ENCODE data around the gene LRMDA.
A peak's percentile ranks its signal among the peaks of the same experiment; 100 is the strongest.
"Not testable (repeated sequence)": the region's sequence is repeated elsewhere in the genome, so short reads cannot be mapped to it uniquely, and the experiment has no call there.

The LRMDA gene

DNA sequence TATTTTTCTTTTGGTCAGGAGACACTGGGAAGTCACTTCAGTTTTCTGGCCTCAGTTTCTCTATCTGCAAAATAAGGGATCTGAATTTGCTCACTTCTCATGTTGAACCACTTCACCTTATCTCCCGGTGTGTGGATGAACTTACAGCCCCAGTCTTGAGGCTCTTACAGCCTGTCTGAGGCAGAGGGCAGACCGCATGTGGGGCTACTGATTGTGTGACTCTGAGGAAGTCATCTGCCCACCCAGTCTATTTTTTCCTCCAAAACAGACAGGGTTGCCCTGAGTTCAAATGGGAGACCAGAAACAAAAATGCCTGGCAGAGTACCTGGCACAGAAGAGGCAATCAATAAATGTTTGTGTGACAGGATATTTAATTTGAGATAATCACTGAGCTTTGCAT, 78.3 kb downstream of the LRMDA start:
- no peak for DNase-seq

DNA sequence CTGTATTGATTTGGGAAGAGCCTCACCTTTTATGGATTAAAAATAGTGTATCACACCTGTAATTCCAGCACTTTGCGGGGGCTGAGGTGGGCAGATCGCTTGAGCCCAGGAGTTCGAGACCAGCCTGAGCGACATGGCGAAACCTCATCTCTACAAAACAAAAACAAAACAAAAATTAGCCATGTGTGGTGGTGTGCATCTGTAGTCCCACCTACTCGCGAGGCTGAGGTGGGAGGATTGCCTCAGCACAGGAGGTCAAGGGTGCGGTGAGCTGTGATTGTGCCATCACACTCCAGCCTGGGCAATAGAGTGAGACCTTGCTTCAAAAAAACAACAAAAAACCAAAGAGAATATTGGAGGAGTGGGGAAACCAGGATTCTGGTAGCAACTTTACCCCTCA, 79.6 kb downstream of the LRMDA start:
- DNase-seq: no peak

DNA sequence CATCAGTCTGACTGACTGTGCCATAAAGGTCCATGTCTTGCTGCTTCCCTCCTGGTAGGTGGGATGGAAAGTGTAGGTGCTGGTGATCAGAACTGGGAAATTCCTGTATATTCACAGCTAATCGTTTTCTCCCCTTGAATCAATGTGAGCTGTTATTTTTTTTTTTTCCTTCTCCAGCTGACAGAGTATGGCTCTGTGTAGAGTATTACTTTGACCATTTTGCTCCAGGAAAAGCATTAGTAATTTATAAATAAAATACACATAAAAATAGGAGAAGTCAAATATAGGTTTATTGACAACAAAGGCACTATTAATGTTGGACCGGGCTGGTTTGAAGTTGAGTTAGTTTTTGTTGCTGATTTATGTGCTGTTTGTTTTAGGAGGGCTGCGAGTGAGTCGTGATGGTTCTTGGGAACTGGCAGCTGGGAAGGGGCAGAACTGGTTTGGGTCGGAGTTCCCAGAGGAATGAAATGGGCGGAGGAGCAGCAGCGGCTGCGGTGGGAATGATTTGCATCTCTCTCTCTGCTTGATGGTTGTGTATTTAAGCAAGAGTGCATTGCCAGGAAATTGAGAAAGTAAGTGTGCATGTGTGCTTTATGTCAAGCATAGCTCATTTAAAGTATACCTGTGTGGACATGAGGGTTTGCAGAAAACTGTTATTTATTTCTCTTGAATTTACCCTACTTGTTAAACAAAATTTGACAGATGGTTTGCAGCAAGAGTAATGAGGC, 80.9 kb downstream of the LRMDA start:
- peak; percentile 21 to 53 for DNase-seq

DNA sequence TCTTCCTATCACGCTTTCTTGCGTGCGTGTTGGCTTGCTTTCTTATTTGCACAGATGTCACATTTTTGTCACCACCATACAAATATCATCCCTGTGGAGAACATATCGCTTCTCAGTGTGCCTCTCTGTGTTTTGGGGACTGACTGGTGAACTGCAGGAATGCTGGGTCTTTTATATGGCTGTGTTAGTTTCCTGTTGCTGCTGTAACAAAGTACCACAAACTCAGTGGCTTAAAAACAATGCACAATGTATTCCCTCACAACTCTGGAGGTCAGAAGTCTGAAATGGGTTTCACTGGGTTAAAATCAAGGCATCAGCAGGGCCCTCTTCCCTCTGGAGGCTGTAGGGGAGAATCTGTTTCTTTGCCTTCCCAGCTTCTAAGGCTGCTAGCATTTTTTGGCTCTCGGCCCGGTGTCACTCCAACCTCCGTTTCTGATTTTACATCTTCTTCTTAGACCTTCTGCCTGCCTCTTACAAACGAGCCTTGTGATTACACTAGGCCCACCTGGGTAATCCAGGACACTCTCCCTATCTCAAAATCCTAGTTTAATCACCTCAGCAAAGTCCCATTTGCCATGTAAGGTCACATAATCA, 82.0 kb downstream of the LRMDA start:
- DNase-seq: no peak

DNA sequence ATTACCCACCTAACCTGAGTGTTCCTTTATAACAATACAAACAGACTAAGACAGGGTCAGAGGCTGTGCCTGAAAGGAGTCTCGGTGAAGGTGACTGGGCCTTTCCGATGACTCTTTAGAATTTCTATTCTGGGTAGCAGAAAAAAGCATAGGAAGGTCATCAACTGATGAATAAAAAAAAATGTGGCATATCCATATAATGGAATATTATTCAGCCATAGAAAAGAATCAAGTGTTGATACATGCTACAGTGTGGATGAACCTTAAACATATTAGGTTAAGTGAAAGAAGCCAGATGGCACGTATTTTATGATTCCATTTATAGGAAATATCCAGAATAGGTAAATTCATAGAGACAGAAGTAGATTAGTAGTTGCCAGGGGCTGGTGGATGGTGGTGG, 83.4 kb downstream of the LRMDA start:
- DNase-seq: no peak

DNA sequence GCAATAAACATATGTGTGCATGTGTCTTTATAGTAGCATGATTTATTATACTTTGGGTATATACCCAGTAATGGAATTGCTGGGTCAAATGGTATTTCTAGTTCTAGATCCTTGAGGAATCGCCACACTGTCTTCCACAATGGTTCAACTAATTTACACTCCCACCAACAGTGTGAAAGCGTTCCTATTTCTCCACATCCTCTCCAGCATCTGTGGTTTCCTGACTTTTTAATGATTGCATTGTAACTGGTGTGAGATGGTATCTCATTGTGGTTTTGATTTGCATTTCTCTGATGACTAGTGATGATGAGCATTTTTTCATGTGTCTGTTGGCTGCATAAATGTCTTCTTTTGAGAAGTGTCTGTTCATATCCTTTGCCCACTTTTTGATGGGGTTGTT, 84.7 kb downstream of the LRMDA start:
- not testable (repeated sequence) for DNase-seq

DNA sequence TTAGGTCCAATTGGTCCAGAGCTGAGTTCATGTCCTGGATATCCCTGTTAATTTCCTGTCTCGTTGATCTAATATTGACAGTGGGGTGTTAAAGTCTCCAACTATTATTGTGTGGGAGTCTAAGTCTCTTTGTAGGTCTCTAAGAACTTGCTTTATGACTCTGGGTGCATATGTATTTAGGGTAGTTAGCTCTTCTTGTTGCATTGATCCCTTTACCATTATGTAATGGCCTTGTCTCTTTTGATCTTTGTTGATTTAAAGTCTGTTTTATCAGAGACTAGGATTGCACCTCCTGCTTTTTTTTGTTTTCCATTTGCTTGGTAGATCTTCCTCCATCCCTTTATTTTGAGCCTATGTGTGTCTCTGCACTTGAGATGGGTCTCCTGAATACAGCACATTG, 87.8 kb downstream of the LRMDA start:
- DNase-seq: not testable (repeated sequence)

DNA sequence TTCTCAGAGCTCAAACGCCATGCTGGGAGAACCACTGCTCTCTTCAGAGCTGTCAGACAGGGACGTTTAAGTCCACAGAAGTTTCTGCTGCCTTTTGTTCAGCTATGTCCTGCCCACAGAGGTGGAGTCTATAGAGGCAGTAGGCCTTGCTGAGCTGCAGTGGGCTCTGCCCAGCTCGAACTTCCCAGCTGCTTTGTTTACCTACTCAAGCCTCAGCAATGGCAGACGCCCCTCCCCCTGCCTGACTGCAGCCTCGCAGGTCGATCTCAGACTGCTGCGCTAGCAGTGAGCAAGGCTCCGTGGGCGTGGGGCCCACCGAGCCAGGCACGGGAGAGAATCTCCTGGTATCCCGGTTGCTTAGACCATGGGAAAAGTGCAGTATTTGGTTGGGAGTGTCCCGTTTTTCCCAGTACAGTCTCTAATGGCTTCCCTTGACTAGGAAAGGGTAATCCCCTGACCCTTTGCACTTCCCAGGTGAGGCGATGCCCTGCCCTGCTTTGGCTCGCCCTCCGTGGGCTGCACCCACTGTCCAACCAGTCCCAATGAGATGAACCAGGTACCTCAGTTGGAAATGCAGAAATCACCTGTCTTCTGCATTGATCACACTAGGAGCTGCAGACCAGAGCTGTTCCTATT, 89.9 kb downstream of the LRMDA start:
- DNase-seq: not testable (repeated sequence)

DNA sequence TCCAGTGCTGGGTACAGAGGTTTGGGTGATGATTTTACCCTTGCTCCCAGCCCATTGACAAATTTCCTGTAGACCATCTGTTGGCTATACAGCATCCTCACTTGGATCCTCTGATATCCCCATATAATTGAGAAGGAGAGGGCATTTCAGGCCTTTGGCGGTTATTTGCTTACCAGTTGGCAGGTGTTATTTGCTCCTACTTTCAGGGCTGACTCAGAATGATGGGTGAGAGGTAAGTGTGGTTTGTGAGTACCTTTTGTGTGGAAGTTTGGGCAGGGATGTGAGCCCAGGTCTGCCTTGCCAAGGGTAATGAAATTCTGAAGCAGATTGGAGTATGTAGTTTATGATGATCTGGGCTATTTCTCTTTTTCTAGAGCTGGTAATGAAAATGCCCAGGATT, 93.6 kb downstream of the LRMDA start:
- DNase-seq: no peak

DNA sequence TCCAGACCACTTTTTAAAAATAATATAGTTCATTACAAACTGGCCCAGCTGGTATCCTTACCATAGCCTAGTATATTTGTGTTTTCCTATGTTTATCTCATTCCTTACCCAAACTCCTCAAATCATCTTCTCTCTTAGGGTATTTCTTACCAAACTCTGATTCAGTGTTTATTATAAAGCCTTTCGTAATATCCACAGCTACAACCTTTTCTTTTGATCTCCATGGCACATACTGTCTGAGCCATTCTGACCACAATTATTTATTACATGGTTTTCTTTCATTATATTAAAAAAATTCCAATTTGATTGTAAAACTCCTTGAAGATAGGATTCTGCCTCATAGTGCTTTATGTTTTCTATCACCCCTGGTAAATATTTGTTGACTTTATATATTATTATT, 94.2 kb downstream of the LRMDA start:
- no peak for DNase-seq

DNA sequence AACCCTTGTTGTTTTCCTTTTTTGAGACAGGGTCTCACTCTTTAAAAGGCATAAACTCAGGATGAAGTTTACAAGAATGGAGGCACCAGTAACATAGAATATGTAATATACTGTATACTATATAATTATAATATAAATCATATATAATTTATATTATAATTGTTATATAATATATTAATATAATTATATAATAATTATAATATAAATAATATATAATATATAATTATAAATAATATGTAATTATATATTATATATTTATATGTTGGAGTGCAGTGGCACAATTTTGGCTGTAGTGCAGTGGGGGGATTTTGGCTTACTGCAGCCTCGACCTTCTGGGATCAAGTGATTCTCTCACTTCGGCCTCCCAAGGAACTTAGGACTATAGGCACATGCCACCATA, 96.1 kb downstream of the LRMDA start:
- DNase-seq: no peak

DNA sequence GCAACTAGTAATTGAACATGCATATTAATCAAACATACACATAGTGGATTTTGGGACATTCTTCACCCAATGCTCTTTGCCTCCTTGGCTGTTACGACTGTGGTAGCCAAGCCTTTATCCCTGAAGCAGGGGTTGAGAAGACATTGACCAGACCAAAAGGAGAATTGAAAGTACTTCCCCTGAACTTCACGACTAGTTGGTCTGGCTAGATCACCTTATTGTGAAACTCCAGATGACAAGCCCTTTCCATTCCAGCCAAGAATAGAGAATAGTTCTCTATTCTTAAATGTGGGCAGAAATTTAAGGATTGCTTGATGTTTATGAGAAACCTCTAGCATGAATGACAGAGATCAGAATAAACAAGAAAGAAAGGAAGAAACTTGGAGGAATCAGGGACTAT, 97.0 kb downstream of the LRMDA start:
- no peak for DNase-seq

DNA sequence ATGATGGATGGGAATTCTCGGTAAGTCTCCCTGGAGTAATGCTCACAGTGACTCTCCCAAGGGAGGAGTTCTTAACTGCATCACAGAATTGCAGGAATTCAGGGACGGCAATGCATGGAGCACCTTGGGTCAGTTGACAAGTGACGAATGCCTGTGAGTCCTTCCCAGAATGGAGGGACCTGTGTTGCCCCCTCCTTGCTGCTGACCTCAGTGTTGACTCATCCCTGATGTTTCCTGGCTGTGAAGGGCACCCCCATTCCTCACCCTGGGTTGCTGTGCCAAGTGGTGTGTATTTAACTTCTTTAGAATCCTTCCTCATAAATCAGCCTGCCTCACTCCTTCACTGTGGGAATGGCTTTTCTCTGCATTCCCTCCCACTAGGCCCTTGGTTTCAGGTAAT, 98.9 kb downstream of the LRMDA start:
- no peak for DNase-seq

DNA sequence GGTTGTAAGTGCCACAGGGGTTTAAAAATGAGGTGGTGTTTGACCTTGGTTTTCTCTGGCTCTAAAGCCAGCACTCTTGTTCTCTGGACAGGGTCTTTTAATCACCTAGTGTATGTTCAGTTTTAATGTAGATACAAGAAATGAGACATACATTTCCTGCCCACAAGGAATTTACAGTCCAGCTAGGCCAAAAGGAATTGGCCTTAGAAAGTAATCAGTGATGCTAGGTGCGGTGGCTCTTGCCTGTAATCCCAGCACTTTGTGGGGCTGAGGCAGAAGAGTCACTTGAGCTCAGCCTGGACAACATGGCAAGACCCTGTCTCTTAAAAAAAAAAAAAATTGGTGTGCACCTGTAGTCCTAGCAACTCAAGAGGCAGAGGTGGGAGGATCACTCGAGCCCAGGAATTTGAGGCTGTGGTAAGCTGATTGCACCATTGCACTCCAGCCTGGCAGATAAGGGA, 100.2 kb downstream of the LRMDA start:
- no peak for DNase-seq

DNA sequence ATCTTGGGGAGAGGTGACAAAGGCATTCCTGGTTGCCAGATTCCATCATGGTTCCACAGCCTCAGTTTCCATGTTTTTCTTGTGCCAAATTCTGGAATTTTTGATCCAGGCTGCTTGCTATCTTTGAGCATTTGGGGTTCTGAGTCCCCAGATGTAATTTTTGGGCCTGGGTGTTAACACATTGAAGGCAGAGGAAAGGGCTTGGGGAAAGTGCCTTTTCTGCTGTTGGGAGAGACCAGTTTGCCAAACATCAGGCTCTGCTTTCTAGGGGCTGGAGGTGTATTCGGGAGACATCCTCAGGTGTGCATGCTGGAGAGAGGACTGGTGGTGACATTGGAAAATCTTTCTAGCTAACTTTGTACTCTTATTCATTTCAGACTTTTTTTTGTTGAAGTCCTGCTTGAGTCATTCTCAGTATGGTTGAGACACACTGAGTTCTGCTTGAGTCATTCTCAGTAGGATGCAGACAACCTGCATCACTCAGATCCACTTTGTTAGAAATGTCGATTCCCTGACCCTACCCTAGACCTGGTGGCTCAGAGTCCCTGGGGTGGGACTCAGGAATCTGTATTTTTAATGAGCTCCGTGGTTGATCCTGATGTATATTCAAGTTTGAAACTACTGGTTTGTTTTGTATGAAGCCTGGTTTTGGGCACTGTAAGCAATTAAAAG, 101.0 kb downstream of the LRMDA start:
- DNase-seq: no peak

DNA sequence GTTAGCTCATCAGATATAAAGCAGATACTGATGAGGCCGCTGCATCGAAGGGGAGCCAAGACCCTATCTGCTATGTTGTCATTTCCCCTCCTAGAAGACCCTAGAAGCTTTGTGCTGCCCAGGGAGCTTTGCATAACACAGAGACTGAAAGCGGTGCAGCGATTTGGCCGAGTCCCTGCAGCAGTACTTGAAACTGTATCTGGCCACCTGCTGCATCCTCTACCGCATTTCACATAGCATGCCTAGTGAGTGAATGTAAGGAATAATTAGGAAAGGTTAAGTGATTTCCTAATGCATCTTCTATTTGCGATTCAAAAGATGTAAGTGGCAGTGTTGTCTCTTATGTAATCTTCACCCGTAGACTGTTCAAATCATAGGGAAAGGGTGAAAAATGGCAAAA, 106.7 kb downstream of the LRMDA start:
- DNase-seq: no peak

DNA sequence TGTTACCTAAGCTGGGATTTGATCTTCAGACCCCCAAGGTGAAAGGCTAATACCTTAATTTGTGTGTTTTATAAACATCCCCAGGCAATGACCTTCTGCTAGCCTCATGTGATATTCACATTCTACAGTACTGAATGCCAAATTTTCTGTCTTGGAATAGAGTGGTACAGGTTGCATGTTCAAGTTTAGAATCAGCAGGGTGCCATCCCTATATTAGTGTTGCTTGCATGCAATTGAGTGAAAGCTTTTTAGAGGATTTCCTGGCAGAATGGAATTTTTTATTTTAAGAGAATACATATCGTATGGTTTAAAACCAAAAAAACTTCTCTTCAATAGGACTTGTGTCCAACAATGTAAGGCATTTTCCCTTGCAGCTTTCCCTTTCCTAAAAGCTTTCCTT, 107.3 kb downstream of the LRMDA start:
- DNase-seq: no peak

DNA sequence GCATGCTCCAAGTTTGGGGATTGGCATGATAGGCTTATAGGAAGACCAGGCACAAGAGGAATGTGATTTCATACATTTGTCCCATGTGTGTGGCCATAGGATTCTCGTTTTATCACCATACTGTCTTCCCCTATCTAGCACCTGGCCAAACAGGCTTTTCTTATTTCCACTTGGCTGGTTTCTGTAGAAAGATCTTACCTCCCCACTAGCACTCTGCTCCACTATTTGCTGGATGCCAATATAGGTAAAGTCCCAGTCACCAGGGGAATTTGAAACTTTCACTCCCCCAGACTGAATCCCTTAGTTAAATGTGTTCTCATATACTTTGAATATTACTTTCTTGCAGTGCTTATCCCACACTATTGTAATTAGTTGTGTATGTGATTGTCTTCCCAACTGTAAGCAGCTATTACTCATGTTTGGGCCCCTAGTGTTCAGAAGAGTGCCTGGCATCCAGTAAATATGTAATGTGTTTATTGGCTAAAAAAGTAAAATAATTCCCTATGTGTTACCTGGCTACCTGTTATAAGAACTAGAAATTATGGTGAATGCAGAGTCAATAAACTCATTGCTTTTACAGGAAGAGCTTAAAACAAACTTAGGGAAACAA, 109.0 kb downstream of the LRMDA start:
- no peak for DNase-seq

DNA sequence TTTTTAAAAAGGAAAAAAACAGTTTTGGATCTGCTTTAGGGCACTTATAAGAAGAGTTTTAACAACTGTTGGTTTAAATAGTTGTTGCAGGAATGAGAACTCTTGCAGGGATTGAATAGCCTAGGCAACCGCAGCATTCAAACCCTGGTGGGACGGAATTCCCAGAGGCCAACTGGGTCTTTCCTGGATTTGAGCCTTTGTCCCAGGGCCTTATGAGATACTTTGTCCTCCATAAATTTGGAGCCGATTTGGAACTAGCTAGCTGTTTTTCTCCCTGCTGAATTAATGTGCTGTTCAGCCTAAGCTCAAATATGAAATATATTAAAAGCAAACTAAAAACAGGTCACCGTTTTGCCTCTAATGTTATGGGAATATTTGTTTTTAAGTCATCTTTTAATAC, 109.6 kb downstream of the LRMDA start:
- no peak for DNase-seq

DNA sequence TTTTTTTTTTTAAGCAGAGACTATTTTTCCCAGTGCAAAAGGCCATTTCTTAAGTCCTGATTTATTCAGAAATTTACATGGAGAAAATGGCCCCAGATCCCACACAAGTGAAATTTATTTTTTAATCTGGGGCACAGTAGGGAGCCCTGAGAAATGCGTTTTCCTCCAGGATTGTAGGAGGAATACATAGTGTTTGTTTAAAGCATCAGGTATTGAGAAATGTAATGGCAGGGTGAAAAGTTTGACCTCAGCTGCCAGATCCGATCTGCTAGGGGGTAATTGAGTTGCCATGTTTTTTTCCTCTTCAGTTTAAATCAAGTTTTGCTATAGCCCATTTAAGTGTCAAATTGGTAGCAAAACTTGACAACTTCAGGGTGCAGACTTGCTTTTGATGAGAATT, 110.0 kb downstream of the LRMDA start:
- no peak for DNase-seq

DNA sequence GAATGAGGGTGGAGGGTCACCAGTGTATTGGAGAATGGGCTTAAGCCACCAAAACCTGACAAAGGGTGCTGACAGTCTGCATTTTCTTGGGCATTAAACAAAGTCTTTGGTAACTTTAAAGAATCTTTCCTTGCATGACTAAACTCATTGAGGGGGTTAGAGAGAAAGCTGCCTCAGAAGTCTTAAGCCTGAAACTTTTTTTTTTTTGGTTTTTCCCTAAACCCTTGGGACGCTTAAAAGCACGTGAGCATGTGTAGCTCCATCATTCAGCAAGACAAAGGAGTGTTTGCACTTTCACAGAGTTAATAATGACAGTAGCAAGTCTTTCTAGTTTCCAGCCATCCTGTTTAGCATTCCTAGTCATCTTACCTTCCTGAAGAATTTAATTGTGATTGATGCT, 110.7 kb downstream of the LRMDA start:
- DNase-seq: no peak

DNA sequence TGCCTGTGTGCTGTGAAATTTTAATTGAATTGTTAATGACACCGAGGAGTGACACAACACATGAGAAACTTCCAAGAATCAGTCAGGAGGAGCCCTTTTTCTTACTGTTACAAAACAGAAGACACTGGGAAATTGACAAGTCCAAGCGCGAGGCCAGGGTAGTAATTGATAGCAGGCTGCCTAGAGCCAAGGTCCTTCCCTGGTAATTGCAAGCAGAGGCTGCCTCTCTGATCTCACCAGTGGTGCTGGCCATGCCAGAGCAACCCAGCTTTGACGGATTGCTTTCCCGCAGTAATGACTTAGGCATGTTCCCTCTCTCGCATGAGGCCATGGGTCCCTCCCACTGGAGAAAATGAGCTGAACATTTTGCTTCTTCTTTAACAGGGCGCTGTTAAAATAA, 111.5 kb downstream of the LRMDA start:
- DNase-seq: no peak

DNA sequence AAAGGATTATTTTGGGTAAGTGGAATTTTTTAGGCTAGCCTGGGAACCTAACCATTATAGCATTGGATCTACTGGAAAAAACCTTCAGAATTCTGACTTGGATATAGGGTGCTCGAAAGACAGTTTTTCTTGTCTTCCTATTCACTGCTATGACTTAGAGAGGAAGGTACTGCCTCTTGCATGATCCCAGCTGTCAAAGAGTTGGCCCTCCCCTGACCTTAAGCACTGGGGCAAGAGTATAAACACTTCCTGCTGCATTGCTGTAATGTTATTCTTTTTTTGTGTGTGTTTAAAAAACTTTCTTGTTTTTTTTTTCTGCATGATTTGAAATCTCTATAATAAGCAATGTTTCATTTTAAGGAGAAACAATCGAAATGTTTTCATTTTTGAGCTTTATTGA, 113.0 kb downstream of the LRMDA start:
- no peak for DNase-seq
